ENCODE data around the gene TUBGCP2. TPM values are rescaled to one million over a fixed set of nuclear protein-coding genes. Genes with fewer than 3 reads are reported as not detected.

The TUBGCP2 gene
- total and polyA plus RNA-seq, 9 of the 15 experiments (the other 6 are each of a cell fraction or from before 2014, with no cell fraction given) = 4.3 to 56.6 (median 28.4) TPM

- CTCF ChIA-PET (ENCODE audit: low intra/inter-chr PET ratio) = no interaction called here
- peaks cover 20% of the 10 kb centered on the region for H3K79me2 ChIP-seq (ENCODE audit: control insufficient read depth, insufficient read depth, low read length)
- intact Hi-C loops (cut with micrococcal nuclease) (loop anchor here (2.0 kb wide), 1 partner anchor 65 kb away; no protein-coding TSS in a partner anchor), in situ Hi-C loops (cut with MboI) (no loop called here)
- no peaks in the 10 kb centered on the region for H3K9me3 ChIP-seq (replicated peaks; ENCODE audit: control insufficient read depth, insufficient read depth, low read depth, low read length)
- BruUV-seq (replicated peaks) = no TSS peak
- H3K9ac ChIP-seq (ENCODE audit: insufficient read depth in 1 of 2, low read depth in 2 of 2, low read length in 2 of 2) = no peak overlapping the region
- H3K4me1 ChIP-seq (replicated peaks in 1 of 2; ENCODE audit: control insufficient read depth in 2 of 2, insufficient read depth in 2 of 2, low read length in 2 of 2) = peaks cover 4 to 36% of the 10 kb centered on the region in 2 experiments
- H2AFZ ChIP-seq (ENCODE audit: low read depth, low read length) = no peak overlapping the region
- no peaks in the 10 kb centered on the region for H4K20me1 ChIP-seq (replicated peaks; ENCODE audit: control insufficient read depth, insufficient read depth, low read length)
- ATAC-seq = no peak
- POLR2A ChIA-PET = no interaction called here
- 82% methylated on average over 13 of the region's 23 CpGs for WGBS (ENCODE audit: insufficient coverage, low coverage, missing lambda C conversion rate)
- no peak for DNase-seq (ENCODE audit: extremely low read depth in 1 of 4, low spot score in 3 of 4)
- no peak overlapping the region for H3K27ac ChIP-seq (ENCODE audit: extremely low read depth, low read depth, low read length)
- no peak for FAIRE-seq
- H3K9me1 ChIP-seq (ENCODE audit: control insufficient read depth, insufficient read depth, low read length) = no peaks in the 10 kb centered on the region
- H3K4me2 ChIP-seq (ENCODE audit: insufficient read depth, low read length) = no peak overlapping the region
- no peak overlapping the region for H3K4me3 ChIP-seq
- H3K27me3 ChIP-seq (ENCODE audit: control insufficient read depth in 2 of 2, insufficient read depth in 2 of 2, low read length in 2 of 2) = no peaks in the 10 kb centered on the region
- H3K36me3 ChIP-seq (ENCODE audit: control insufficient read depth, insufficient read depth, low read length) = peaks cover 37% of the 10 kb centered on the region; the same call in 2 of the 3 replicates
- TF ChIP-seq PURB (CRISPR knock-in tag; IDR thresholded peaks at IDR 0.05; ENCODE audit: low read depth) (no peak), RAD21 (CRISPR knock-in tag; conservative IDR thresholded peaks at IDR 0.05 in 1 of 2, IDR thresholded peaks at IDR 0.05 in 1 of 2) (no peak), ATF3 (IDR thresholded peaks at IDR 0.05) (no peak), ATF3 (CRISPR knock-in tag; conservative IDR thresholded peaks at IDR 0.05) (no peak), NCOA6 (IDR thresholded peaks at IDR 0.05) (no peak), ZBTB11 (CRISPR knock-in tag; IDR thresholded peaks at IDR 0.05) (no peak), CTBP1 (IDR thresholded peaks at IDR 0.05; ENCODE audit: borderline replicate concordance) (no peak), CUX1 (CRISPR knock-in tag; IDR thresholded peaks at IDR 0.05) (no peak), PTBP1 (IDR thresholded peaks at IDR 0.05; ENCODE audit: low read depth, low read length) (no peak), CEBPG (CRISPR knock-in tag; IDR thresholded peaks at IDR 0.05) (no peak), CEBPG (tag; conservative IDR thresholded peaks at IDR 0.05 in 1 of 2, IDR thresholded peaks at IDR 0.05 in 1 of 2) (no peak)
These were observed 3.5 kb upstream of the TUBGCP2 start for GRCh38 chr10:133312016-133312768.
